Esophagus squamous epithelium (tissue), 5 donors: ENCODE data around the gene GALK2. TPM values are rescaled to one million over a fixed set of nuclear protein-coding genes. Genes with fewer than 3 reads are reported as not detected.

Experiments used
- DNase-seq: peaks from one replicate; lab custom pipeline; 2025; lab: John Stamatoyannopoulos, UW
- H3K27ac ChIP-seq, 4 donors: fragments of 200-600 bp; sonication (generic); one replicate each; pipeline ENCODE4 v1.5.1; 2016 to 2019; ENCODE audit warnings: mild to moderate bottlenecking in 1 of 4
- H3K27me3 ChIP-seq, 4 donors: fragments of 200-600 bp; sonication (generic); 1 replicate in 3 of 4; 2 replicates in 1 of 4; pipeline versions ENCODE4 v1.5.1 to v1.6.0; 2017 to 2021; ENCODE audit warnings: antibody characterized with exemption in 1 of 4
- H3K36me3 ChIP-seq, 3 donors: fragments of 200-600 bp; sonication (generic); one replicate each; pipeline ENCODE4 v1.5.1; 2016 to 2019
- H3K4me1 ChIP-seq, 3 donors: fragments of 200-600 bp; sonication (generic); one replicate each; pipeline ENCODE4 v1.5.1; 2017 to 2019
- H3K4me3 ChIP-seq, 4 donors: fragments of 200-600 bp; sonication (generic); 1 replicate in 3 of 4; 2 replicates in 1 of 4; pipeline ENCODE4 v1.5.1; 2016 to 2019; ENCODE audit warnings: mild to moderate bottlenecking in 2 of 4, moderate library complexity in 1 of 4
- H3K9me3 ChIP-seq, 3 donors: fragments of 200-600 bp; sonication (generic); one replicate each; pipeline ENCODE4 v1.5.1; 2016 to 2019
- CTCF ChIP-seq, 6 experiments: fragments of 450-650 bp in 4 of 6; fragments of 200-600 bp in 2 of 6; sonication (generic) in 2 of 6; IDR thresholded peaks; one replicate each; pipeline ENCODE4 v1.5.1; 2016 to 2019; ENCODE audit warnings: antibody characterized with exemption in 6 of 6, mild to moderate bottlenecking in 4 of 6, moderate library complexity in 4 of 6
- POLR2A ChIP-seq, 4 donors: fragments of 450-650 bp; IDR thresholded peaks; one replicate each; pipeline ENCODE4 v1.6.1; 2017; ENCODE audit warnings: antibody characterized with exemption in 4 of 4, mild to moderate bottlenecking in 4 of 4, moderate library complexity in 3 of 4
- WGBS, 2 donors: methylation state at CpG; one replicate each; pipeline ENCODE4 v1.1.5; 2018; 5-methylcytosine and 5-hydroxymethylcytosine counted together
- intact Hi-C: fragments of 100-400 bp; cut with DNase I; formaldehyde crosslinking; loops from one replicate; pipeline ENCODE4 v1.15.0; 2022
- total RNA-seq, 4 donors: library from RNA; depleted of rRNA; stranded (reverse); fragments of >200 nt; gene quantifications; one replicate each; pipeline ENCODE4 v1.1.0, GENCODE V29; 2016
- donor health status: DM: yes; HTN: yes; CAD: no.

The GALK2 gene
- total RNA-seq, 4 donors from 2014 or later, result 7.2 to 30.5 (median 21.4) TPM

DNA sequence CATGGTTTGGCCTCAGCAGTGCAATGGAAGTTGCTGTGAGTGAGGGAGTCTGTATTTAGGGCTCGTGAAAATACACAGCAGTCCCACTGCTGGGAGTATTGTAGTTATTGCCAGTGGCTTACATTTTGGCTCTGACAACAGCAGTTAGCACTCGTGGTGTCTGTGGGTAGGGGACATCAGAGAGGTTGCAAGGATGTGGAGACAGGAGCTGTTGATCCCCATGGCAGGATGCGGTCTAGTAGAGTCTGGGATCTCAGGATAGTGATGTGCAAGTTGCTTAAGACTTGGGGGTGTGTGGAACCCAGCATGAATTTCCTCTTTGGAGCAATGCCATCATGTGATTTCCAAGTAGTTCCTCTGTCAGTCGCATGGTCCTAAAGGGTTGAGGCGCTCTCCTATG is 59.9 kb downstream of the GALK2 start:
- Histone ChIP-seq H3K27ac (no peak overlapping the region), H3K9me3 (peaks cover 0 to 6% (median 0%) of the 10 kb centered on the region in 3 donors), H3K27me3 (no peaks in the 10 kb centered on the region), H3K36me3 (peaks cover 0 to 36% (median 0%) of the 10 kb centered on the region in 3 donors), H3K4me3 (no peak overlapping the region), H3K4me1 (no peaks in the 10 kb centered on the region)
- TF ChIP-seq CTCF (IDR thresholded peaks at IDR 0.05) (no peak), POLR2A (IDR thresholded peaks at IDR 0.05) (no peak)
- intact Hi-C loops, result no loop called here
- 86 to 100% methylated on average over 3 to 5 of the region's 5 CpGs for WGBS, 2 donors
- DNase-seq, result no peak

DNA sequence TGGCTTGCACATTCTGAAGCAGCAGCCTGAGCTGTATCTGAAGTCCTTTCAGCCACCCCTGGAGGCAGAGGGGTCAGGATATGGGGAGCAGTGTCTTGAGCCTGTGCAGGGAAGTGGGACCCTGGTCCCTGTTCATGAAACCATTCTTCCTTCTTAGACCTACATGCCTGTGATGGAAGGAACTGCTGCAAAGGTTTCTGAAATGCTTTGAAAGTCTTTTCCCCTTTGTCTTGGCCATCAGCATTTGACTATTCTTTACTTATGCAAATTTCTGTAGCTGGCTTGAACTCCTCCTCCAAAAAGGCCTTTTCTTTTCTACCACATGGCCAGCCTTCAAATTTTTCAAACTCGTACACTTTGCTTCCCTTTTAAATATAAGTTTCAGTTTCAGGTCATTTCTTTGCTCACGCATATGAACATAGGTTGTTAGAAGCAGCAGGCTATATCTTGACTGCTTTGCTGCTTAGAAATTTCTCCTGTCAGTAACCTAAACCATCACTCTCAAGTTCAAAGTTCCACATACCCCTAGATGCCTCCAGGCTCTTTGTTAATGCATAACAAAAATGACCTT is 62.3 kb downstream of the GALK2 start:
- intact Hi-C loops, result no loop called here

GRCh38 chr15:49235446-49236124 is 65.5 kb downstream of the GALK2 start:
- peak overlapping the region in 1 of 4 donors; percentile 4 for H3K27ac ChIP-seq
- no peaks in the 10 kb centered on the region for H3K9me3 ChIP-seq
- H3K4me1 ChIP-seq, result peaks cover 0 to 6% (median 0%) of the 10 kb centered on the region in 3 donors
- H3K36me3 ChIP-seq, result peaks cover 0 to 35% (median 0%) of the 10 kb centered on the region in 3 donors
- intact Hi-C loops, result no loop called here
- DNase-seq, result no peak
- H3K27me3 ChIP-seq, result no peaks in the 10 kb centered on the region
- no peak overlapping the region for H3K4me3 ChIP-seq
- WGBS, 2 donors, result 43 to 44% methylated on average over 3 of the region's 3 CpGs
- TF ChIP-seq POLR2A (IDR thresholded peaks at IDR 0.05) (no peak), CTCF (IDR thresholded peaks at IDR 0.05) (peak; percentile 34 to 72 (median 59))

More for the DNA sequence above, 62.3 kb downstream of the GALK2 start:
- Histone ChIP-seq H3K27ac (no peak overlapping the region), H3K4me1 (peaks cover 0 to 6% (median 0%) of the 10 kb centered on the region in 3 donors), H3K4me3 (no peak overlapping the region), H3K9me3 (peaks cover 0 to 6% (median 0%) of the 10 kb centered on the region in 3 donors), H3K36me3 (peaks cover 0 to 23% (median 0%) of the 10 kb centered on the region in 3 donors), H3K27me3 (no peaks in the 10 kb centered on the region)
- no peak for DNase-seq
- TF ChIP-seq POLR2A (IDR thresholded peaks at IDR 0.05) (no peak), CTCF (IDR thresholded peaks at IDR 0.05) (no peak)
- 63 to 75% methylated on average over 2 of the region's 2 CpGs for WGBS, 2 donors

DNA sequence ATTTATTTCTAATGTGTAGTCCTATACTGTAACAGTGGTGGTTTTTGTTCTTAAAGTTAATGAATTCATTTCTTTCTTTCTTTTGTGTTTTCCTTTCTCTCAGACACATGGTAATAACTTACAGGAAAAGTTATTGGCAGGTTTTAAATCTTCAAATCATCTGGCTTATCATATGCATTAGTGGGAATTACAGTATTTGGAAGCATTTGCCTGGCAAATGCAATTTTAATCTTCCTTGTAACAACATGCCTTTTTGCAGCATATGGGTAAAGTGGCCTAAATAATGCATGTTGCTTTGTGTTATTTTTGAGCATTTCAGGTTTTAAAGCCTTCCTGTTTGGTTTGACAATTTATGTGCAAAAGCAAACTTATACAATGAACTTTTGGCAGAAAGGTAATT is 66.8 kb downstream of the GALK2 start:
- H3K27ac ChIP-seq, result no peak overlapping the region
- no peak for DNase-seq
- H3K4me1 ChIP-seq, result peaks cover 0 to 6% (median 0%) of the 10 kb centered on the region in 3 donors
- no peak for TF ChIP-seq CTCF (IDR thresholded peaks at IDR 0.05)
- no peak for TF ChIP-seq POLR2A (IDR thresholded peaks at IDR 0.05)
- no peaks in the 10 kb centered on the region for H3K27me3 ChIP-seq
- peaks cover 0 to 31% (median 0%) of the 10 kb centered on the region in 3 donors for H3K36me3 ChIP-seq
- intact Hi-C loops, result no loop called here
- H3K4me3 ChIP-seq, result no peak overlapping the region
- no peaks in the 10 kb centered on the region for H3K9me3 ChIP-seq

- H3K27me3 ChIP-seq, result no peaks in the 10 kb centered on the region
- H3K4me1 ChIP-seq, result peaks cover 0 to 6% (median 0%) of the 10 kb centered on the region in 3 donors
- TF ChIP-seq CTCF (IDR thresholded peaks at IDR 0.05) (no peak), POLR2A (IDR thresholded peaks at IDR 0.05) (no peak)
- no peak overlapping the region for H3K4me3 ChIP-seq
- intact Hi-C loops, result no loop called here
- 42 to 68% methylated on average over 2 of the region's 2 CpGs for WGBS, 2 donors
- peak overlapping the region in 1 of 4 donors; percentile 38 for H3K27ac ChIP-seq
- H3K36me3 ChIP-seq, result peaks cover 0 to 39% (median 0%) of the 10 kb centered on the region in 3 donors
- DNase-seq, result no peak
- no peaks in the 10 kb centered on the region for H3K9me3 ChIP-seq
Observed at GRCh38 chr15:49238342-49238741, 68.3 kb downstream of the GALK2 start.
